ENCODE results near the gene CCDC107. TPM values are rescaled to one million over a fixed set of nuclear protein-coding genes. Genes with fewer than 3 reads are reported as not detected.

Gene CCDC107
- total RNA-seq, 2 donors from 2014 or later: 10.6 to 15.3 TPM

DNA sequence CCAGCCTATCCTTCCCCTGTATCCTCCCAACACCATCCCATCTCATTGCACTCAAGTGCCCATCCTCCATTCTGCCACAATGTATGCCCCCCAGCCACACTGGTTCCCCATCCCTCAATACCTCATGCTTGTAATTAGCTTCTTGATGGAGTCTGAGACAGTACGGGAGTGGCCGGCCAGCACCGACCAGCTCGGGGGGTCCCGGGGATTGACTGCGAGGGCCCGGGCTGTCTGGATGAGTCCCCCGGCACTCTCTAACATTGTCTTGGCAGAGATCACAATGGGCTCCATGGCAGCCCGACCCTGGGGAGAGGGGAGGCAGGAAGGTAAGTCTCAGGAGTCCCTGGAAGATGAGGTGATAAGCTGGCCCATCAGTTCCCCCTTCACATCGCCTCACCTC is 48.9 kb downstream of the CCDC107 start:
- Mint-ChIP-seq H3K27me3 (ENCODE audit: insufficient read depth) (no peaks in the 10 kb centered on the region), H3K36me3 (ENCODE audit: low read depth) (peaks cover 84% of the 10 kb centered on the region), H3K4me1 (no peaks in the 10 kb centered on the region), H3K9me3 (no peaks in the 10 kb centered on the region), H3K4me3 (no peak overlapping the region), H3K27ac (no peak overlapping the region)
- Histone ChIP-seq H3K4me1 (ENCODE audit: control insufficient read depth, insufficient read depth, low read length) (no peaks in the 10 kb centered on the region), H3K9ac (ENCODE audit: extremely low read depth, low read length, poor library complexity, severe bottlenecking) (no peak overlapping the region), H3K9me3 (ENCODE audit: control insufficient read depth, low read length) (no peaks in the 10 kb centered on the region), H3K4me3 (ENCODE audit: low read length) (no peak overlapping the region), H3K27ac (ENCODE audit: low read depth, low read length) (no peak overlapping the region), H3K27me3 (ENCODE audit: control insufficient read depth, insufficient read depth, low read length, poor library complexity, severe bottlenecking) (no peaks in the 10 kb centered on the region), H3K36me3 (ENCODE audit: control insufficient read depth, insufficient read depth, low read length) (peaks cover 88% of the 10 kb centered on the region)
- no peak for DNase-seq
- 89 to 100% methylated on average over 1 to 10 of the region's 10 CpGs for WGBS, 2 experiments (ENCODE audit: insufficient coverage in 1 of 2, insufficient read length in 1 of 2)
- TF ChIP-seq, protein P1, sequence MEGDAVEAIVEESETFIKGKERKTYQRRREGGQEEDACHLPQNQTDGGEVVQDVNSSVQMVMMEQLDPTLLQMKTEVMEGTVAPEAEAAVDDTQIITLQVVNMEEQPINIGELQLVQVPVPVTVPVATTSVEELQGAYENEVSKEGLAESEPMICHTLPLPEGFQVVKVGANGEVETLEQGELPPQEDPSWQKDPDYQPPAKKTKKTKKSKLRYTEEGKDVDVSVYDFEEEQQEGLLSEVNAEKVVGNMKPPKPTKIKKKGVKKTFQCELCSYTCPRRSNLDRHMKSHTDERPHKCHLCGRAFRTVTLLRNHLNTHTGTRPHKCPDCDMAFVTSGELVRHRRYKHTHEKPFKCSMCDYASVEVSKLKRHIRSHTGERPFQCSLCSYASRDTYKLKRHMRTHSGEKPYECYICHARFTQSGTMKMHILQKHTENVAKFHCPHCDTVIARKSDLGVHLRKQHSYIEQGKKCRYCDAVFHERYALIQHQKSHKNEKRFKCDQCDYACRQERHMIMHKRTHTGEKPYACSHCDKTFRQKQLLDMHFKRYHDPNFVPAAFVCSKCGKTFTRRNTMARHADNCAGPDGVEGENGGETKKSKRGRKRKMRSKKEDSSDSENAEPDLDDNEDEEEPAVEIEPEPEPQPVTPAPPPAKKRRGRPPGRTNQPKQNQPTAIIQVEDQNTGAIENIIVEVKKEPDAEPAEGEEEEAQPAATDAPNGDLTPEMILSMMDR (conservative IDR thresholded peaks at IDR 0.05): no peak

DNA sequence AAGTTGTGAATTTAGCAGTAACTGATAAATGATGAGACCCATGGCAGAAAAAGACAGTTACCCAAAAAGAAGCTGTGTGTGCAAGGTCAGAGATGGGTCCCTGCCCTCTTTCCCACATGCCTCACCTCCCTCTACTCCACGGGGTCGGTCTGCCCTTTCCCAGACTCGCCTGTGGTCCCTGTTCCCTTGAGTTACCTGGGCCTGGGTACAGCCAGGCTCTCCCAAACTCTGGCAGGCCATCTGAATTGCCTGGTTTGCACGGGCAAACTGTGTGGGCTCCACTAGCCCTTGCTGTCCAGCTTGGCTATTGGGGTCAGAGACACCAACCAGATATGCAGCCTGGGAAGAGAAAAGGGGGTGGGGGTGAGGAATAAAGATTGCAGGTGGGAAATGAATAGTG is 50.1 kb downstream of the CCDC107 start:
- Histone ChIP-seq H3K36me3 (ENCODE audit: control insufficient read depth, insufficient read depth, low read length) (peaks cover 90% of the 10 kb centered on the region), H3K4me1 (ENCODE audit: control insufficient read depth, insufficient read depth, low read length) (no peaks in the 10 kb centered on the region), H3K27me3 (ENCODE audit: control insufficient read depth, insufficient read depth, low read length, poor library complexity, severe bottlenecking) (no peaks in the 10 kb centered on the region), H3K9me3 (ENCODE audit: control insufficient read depth, low read length) (no peaks in the 10 kb centered on the region), H3K4me3 (ENCODE audit: low read length) (no peak overlapping the region), H3K27ac (ENCODE audit: low read depth, low read length) (no peak overlapping the region), H3K9ac (ENCODE audit: extremely low read depth, low read length, poor library complexity, severe bottlenecking) (no peak overlapping the region)
- no peak overlapping the region for H3K4me3 Mint-ChIP-seq
- no peak for DNase-seq
- H3K27ac Mint-ChIP-seq: no peak overlapping the region
- WGBS, 2 experiments (ENCODE audit: insufficient coverage in 1 of 2, insufficient read length in 1 of 2): 95 to 100% methylated on average over 1 to 4 of the region's 4 CpGs
- peaks cover 86% of the 10 kb centered on the region for H3K36me3 Mint-ChIP-seq (ENCODE audit: low read depth)
- H3K27me3 Mint-ChIP-seq (ENCODE audit: insufficient read depth): no peaks in the 10 kb centered on the region
- TF ChIP-seq, protein P1 (conservative IDR thresholded peaks at IDR 0.05): no peak
- H3K9me3 Mint-ChIP-seq: no peaks in the 10 kb centered on the region
- H3K4me1 Mint-ChIP-seq: no peaks in the 10 kb centered on the region

DNA sequence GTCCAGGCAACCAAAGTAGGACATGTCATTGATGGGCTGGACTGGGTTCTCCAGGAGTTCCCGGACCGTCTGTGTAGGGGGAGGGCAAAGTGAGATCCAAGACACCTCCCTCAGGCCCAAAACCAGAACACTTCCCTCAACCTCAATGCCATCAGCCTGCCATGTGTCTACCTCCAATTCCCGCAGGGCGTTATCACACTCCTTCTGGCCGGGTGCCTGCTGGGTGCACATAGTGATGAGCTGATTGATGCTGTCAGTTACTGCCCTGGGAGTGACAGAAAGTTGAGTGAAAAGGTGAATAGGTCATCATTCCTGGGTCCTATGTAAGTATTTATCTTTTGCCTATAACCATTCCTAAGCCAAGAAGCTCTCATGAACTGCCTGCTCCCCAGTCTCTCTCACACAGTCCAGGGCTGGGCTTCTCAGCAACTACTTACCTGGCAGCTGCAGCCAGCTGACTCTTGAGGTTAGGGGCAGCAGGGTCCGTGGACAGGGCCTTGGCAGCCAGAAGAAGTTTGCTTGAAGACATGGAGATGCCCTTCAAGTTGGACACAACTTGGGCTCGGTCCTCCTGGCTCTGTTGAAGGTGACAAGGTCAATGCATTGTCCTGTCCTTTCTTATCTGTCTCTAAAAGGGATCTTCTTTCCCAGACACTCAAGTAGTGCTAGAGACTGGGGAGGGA is 52.9 kb downstream of the CCDC107 start:
- Mint-ChIP-seq H3K27ac (no peak overlapping the region), H3K27me3 (ENCODE audit: insufficient read depth) (no peaks in the 10 kb centered on the region), H3K9me3 (no peaks in the 10 kb centered on the region), H3K4me1 (no peaks in the 10 kb centered on the region), H3K36me3 (ENCODE audit: low read depth) (peaks cover 79% of the 10 kb centered on the region), H3K4me3 (no peak overlapping the region)
- no peak for DNase-seq
- H3K4me1 ChIP-seq (ENCODE audit: control insufficient read depth, insufficient read depth, low read length): no peaks in the 10 kb centered on the region
- H3K36me3 ChIP-seq (ENCODE audit: control insufficient read depth, insufficient read depth, low read length): peaks cover 92% of the 10 kb centered on the region
- H3K27me3 ChIP-seq (ENCODE audit: control insufficient read depth, insufficient read depth, low read length, poor library complexity, severe bottlenecking): no peaks in the 10 kb centered on the region
- no peak overlapping the region for H3K27ac ChIP-seq (ENCODE audit: low read depth, low read length)
- H3K9me3 ChIP-seq (ENCODE audit: control insufficient read depth, low read length): no peaks in the 10 kb centered on the region
- WGBS, 2 experiments (ENCODE audit: insufficient coverage in 1 of 2, insufficient read length in 1 of 2): 92 to 94% methylated on average over 2 to 7 of the region's 7 CpGs
- H3K4me3 ChIP-seq (ENCODE audit: low read length): no peak overlapping the region
- H3K9ac ChIP-seq (ENCODE audit: extremely low read depth, low read length, poor library complexity, severe bottlenecking): no peak overlapping the region
- TF ChIP-seq, protein P1 (conservative IDR thresholded peaks at IDR 0.05): no peak

Small RNAs within 50 kb of the gene (microRNA-seq; reads per million reads assigned to microRNA genes)
- not detected for gene MIR6852 (ENCODE audit: borderline microRNAs expressed)

Other genes with a start within 250 kb of the CCDC107 start
- 10 to 100 TPM; 17.2 to 21.0 TPM for gene RUSC2, start 168.2 kb upstream of the CCDC107 start, total RNA-seq
- gene TESK1, start 53.0 kb upstream of the CCDC107 start, total RNA-seq: 10 to 100 TPM; 30.7 to 35.2 TPM
- 1 to 10 TPM; 2.4 to 6.9 TPM for gene CD72, start 39.9 kb upstream of the CCDC107 start, total RNA-seq
- gene SIT1, start 7.4 kb upstream of the CCDC107 start, total RNA-seq: under 1 TPM in 1 of 2 donors, not detected in 1; 0.22 TPM
- gene RMRP, start 273 bp upstream of the CCDC107 start, total RNA-seq: over 10,000 TPM; 17,358 to 20,060 TPM
- gene ARHGEF39, start 6.9 kb downstream of the CCDC107 start, total RNA-seq: 10 to 100 TPM; 22.1 to 36.4 TPM
- 1 to 10 TPM; 1.8 to 3.6 TPM for gene CA9, start 15.6 kb downstream of the CCDC107 start, total RNA-seq
- gene TPM2, start 31.6 kb downstream of the CCDC107 start, total RNA-seq: 100 to 1,000 TPM; 191 to 251 TPM
- 100 to 1,000 TPM; 117 to 123 TPM for gene TLN1, start 73.9 kb downstream of the CCDC107 start, total RNA-seq
- gene CREB3, start 74.4 kb downstream of the CCDC107 start, total RNA-seq: 10 to 100 TPM; 28.1 to 33.6 TPM
- 100 to 1,000 TPM; 107 to 117 TPM for gene GBA2, start 90.9 kb downstream of the CCDC107 start, total RNA-seq
- gene RGP1, start 91.0 kb downstream of the CCDC107 start, total RNA-seq: 10 to 100 TPM; 24.6 to 30.1 TPM
- under 1 TPM in 1 of 2 donors, not detected in 1; 0.66 TPM for gene MSMP, start 96.0 kb downstream of the CCDC107 start, total RNA-seq
- 10 to 100 TPM; 22.9 to 26.0 TPM for gene NPR2, start 133.3 kb downstream of the CCDC107 start, total RNA-seq
- 1 to 10 TPM; 1.2 to 1.4 TPM for gene SPAG8, start 154.0 kb downstream of the CCDC107 start, total RNA-seq
- 10 to 100 TPM; 34.3 to 48.6 TPM for gene HINT2, start 156.8 kb downstream of the CCDC107 start, total RNA-seq
- under 1 TPM in 1 of 2 donors, not detected in 1; 0.22 TPM for gene FAM221B, start 170.4 kb downstream of the CCDC107 start, total RNA-seq
- 10 to 100 TPM; 12.8 to 18.3 TPM for gene TMEM8B, start 170.9 kb downstream of the CCDC107 start, total RNA-seq
- not detected for gene OR13J1, start 212.1 kb downstream of the CCDC107 start, total RNA-seq
- not detected for gene HRCT1, start 247.9 kb downstream of the CCDC107 start, total RNA-seq